ENCODE measurements around the gene FKBP14. TPM values are rescaled to one million over a fixed set of nuclear protein-coding genes. Genes with fewer than 3 reads are reported as not detected.
"Not testable (repeated sequence)": the region's sequence is repeated elsewhere in the genome, so short reads cannot be mapped to it uniquely, and the experiment has no call there.

Gene FKBP14
- polyA plus RNA-seq (2013, experiment 1 of 2), result 6.4 TPM
- polyA plus RNA-seq (2013, experiment 2 of 2), result 9.4 TPM

- H3K9me3 ChIP-seq (ENCODE audit: insufficient read depth, low read depth, low read length), result no peaks in the 10 kb centered on the region
- H3K4me3 ChIP-seq (ENCODE audit: low read length), result peak within 1 kb of the TSS; percentile 78
- H3K9ac ChIP-seq (ENCODE audit: low read depth, low read length), result peak within 1 kb of the TSS; percentile 82
- H3K27me3 ChIP-seq (ENCODE audit: insufficient read depth, low read length), result no peaks in the 10 kb centered on the region
- H3K27ac ChIP-seq (ENCODE audit: low read depth, low read length), result peak within 1 kb of the TSS; percentile 65
- under 1% methylated on average over 35 of the region's 35 CpGs for WGBS
- peaks cover 37% of the 10 kb centered on the region; the same call in 1 of the 2 replicates for H3K4me1 ChIP-seq (ENCODE audit: insufficient read depth, low read length)
- peaks cover 8% of the 10 kb centered on the region for H3K36me3 ChIP-seq (ENCODE audit: insufficient read depth, low read length)
Measured at GRCh38 chr7:30026229-30027064, at the start of gene FKBP14. FKBP14 (minus strand) TSS chr7:30026702; CDS start chr7:30026508, 194 bp downstream.

- Histone ChIP-seq H3K27ac (ENCODE audit: low read depth, low read length) (no peak overlapping the region), H3K9ac (ENCODE audit: low read depth, low read length) (no peak overlapping the region), H3K36me3 (ENCODE audit: insufficient read depth, low read length) (peaks cover 44% of the 10 kb centered on the region), H3K4me3 (ENCODE audit: low read length) (no peak overlapping the region), H3K27me3 (ENCODE audit: insufficient read depth, low read length) (no peaks in the 10 kb centered on the region), H3K4me1 (ENCODE audit: insufficient read depth, low read length) (no peaks in the 10 kb centered on the region), H3K9me3 (ENCODE audit: insufficient read depth, low read depth, low read length) (no peaks in the 10 kb centered on the region)
- WGBS, result 64% methylated on average over 1 of the region's 1 CpG
Measured at GRCh38 chr7:30074422-30075030, 48.0 kb upstream of the FKBP14 start.

- Histone ChIP-seq H3K9me3 (ENCODE audit: insufficient read depth, low read depth, low read length) (no peaks in the 10 kb centered on the region), H3K27me3 (ENCODE audit: insufficient read depth, low read length) (no peaks in the 10 kb centered on the region), H3K4me3 (ENCODE audit: low read length) (no peak overlapping the region), H3K27ac (ENCODE audit: low read depth, low read length) (no peak overlapping the region), H3K9ac (ENCODE audit: low read depth, low read length) (no peak overlapping the region), H3K36me3 (ENCODE audit: insufficient read depth, low read length) (peaks cover 40% of the 10 kb centered on the region), H3K4me1 (ENCODE audit: insufficient read depth, low read length) (no peaks in the 10 kb centered on the region)
- no CpG with 5 or more reads among the region's 1 CpG for WGBS
Measured at GRCh38 chr7:30072735-30073134, 46.2 kb upstream of the FKBP14 start.

GRCh38 chr7:30070052-30070451, 43.5 kb upstream of the FKBP14 start:
- Histone ChIP-seq H3K9ac (ENCODE audit: low read depth, low read length) (no peak overlapping the region; the same call in 1 of the 2 replicates), H3K4me3 (ENCODE audit: low read length) (no peak overlapping the region), H3K36me3 (ENCODE audit: insufficient read depth, low read length) (peaks cover 46% of the 10 kb centered on the region), H3K9me3 (ENCODE audit: insufficient read depth, low read depth, low read length) (no peaks in the 10 kb centered on the region), H3K27ac (ENCODE audit: low read depth, low read length) (no peak overlapping the region), H3K4me1 (ENCODE audit: insufficient read depth, low read length) (no peaks in the 10 kb centered on the region), H3K27me3 (ENCODE audit: insufficient read depth, low read length) (no peaks in the 10 kb centered on the region)
- no CpG with 5 or more reads among the region's 1 CpG for WGBS

- no peaks in the 10 kb centered on the region for H3K27me3 ChIP-seq (ENCODE audit: insufficient read depth, low read length)
- 92% methylated on average over 5 of the region's 5 CpGs for WGBS
- no peaks in the 10 kb centered on the region for H3K9me3 ChIP-seq (ENCODE audit: insufficient read depth, low read depth, low read length)
- no peaks in the 10 kb centered on the region for H3K4me1 ChIP-seq (ENCODE audit: insufficient read depth, low read length)
- no peak overlapping the region for H3K9ac ChIP-seq (ENCODE audit: low read depth, low read length)
- H3K4me3 ChIP-seq (ENCODE audit: low read length), result no peak overlapping the region
- peaks cover 50% of the 10 kb centered on the region for H3K36me3 ChIP-seq (ENCODE audit: insufficient read depth, low read length)
- H3K27ac ChIP-seq (ENCODE audit: low read depth, low read length), result no peak overlapping the region
Measured at GRCh38 chr7:30069096-30069867, 42.8 kb upstream of the FKBP14 start.

GRCh38 chr7:30068117-30068516, 41.6 kb upstream of the FKBP14 start:
- no peaks in the 10 kb centered on the region for H3K4me1 ChIP-seq (ENCODE audit: insufficient read depth, low read length)
- no peak overlapping the region for H3K9ac ChIP-seq (ENCODE audit: low read depth, low read length)
- peaks cover 62% of the 10 kb centered on the region for H3K36me3 ChIP-seq (ENCODE audit: insufficient read depth, low read length)
- no peaks in the 10 kb centered on the region for H3K9me3 ChIP-seq (ENCODE audit: insufficient read depth, low read depth, low read length)
- H3K27me3 ChIP-seq (ENCODE audit: insufficient read depth, low read length), result no peaks in the 10 kb centered on the region
- H3K4me3 ChIP-seq (ENCODE audit: low read length), result no peak overlapping the region
- no peak overlapping the region for H3K27ac ChIP-seq (ENCODE audit: low read depth, low read length)

- Histone ChIP-seq H3K36me3 (ENCODE audit: insufficient read depth, low read length) (peaks cover 68% of the 10 kb centered on the region), H3K27me3 (ENCODE audit: insufficient read depth, low read length) (no peaks in the 10 kb centered on the region), H3K9ac (ENCODE audit: low read depth, low read length) (no peak overlapping the region), H3K4me3 (ENCODE audit: low read length) (no peak overlapping the region), H3K27ac (ENCODE audit: low read depth, low read length) (no peak overlapping the region), H3K9me3 (ENCODE audit: insufficient read depth, low read depth, low read length) (no peaks in the 10 kb centered on the region), H3K4me1 (ENCODE audit: insufficient read depth, low read length) (no peaks in the 10 kb centered on the region)
- WGBS, result 95% methylated on average over 1 of the region's 1 CpG
Measured at GRCh38 chr7:30066687-30067086, 40.2 kb upstream of the FKBP14 start.

GRCh38 chr7:30065746-30066145, 39.2 kb upstream of the FKBP14 start:
- Histone ChIP-seq H3K9ac (ENCODE audit: low read depth, low read length) (no peak overlapping the region), H3K27ac (ENCODE audit: low read depth, low read length) (no peak overlapping the region), H3K9me3 (ENCODE audit: insufficient read depth, low read depth, low read length) (no peaks in the 10 kb centered on the region), H3K36me3 (ENCODE audit: insufficient read depth, low read length) (peaks cover 67% of the 10 kb centered on the region), H3K4me1 (ENCODE audit: insufficient read depth, low read length) (no peaks in the 10 kb centered on the region), H3K4me3 (ENCODE audit: low read length) (no peak overlapping the region), H3K27me3 (ENCODE audit: insufficient read depth, low read length) (no peaks in the 10 kb centered on the region)
- WGBS, result 89% methylated on average over 3 of the region's 3 CpGs

GRCh38 chr7:30062587-30062986, 36.1 kb upstream of the FKBP14 start:
- no peaks in the 10 kb centered on the region for H3K4me1 ChIP-seq (ENCODE audit: insufficient read depth, low read length)
- H3K9me3 ChIP-seq (ENCODE audit: insufficient read depth, low read depth, low read length), result peaks cover 11% of the 10 kb centered on the region; the same call in 1 of the 2 replicates
- no peak overlapping the region for H3K9ac ChIP-seq (ENCODE audit: low read depth, low read length)
- H3K27me3 ChIP-seq (ENCODE audit: insufficient read depth, low read length), result no peaks in the 10 kb centered on the region
- H3K27ac ChIP-seq (ENCODE audit: low read depth, low read length), result no peak overlapping the region
- WGBS, result no CpG with 5 or more reads among the region's 1 CpG
- H3K36me3 ChIP-seq (ENCODE audit: insufficient read depth, low read length), result peaks cover 69% of the 10 kb centered on the region
- no peak overlapping the region for H3K4me3 ChIP-seq (ENCODE audit: low read length)

GRCh38 chr7:30061786-30062185, 35.3 kb upstream of the FKBP14 start:
- Histone ChIP-seq H3K9me3 (ENCODE audit: insufficient read depth, low read depth, low read length) (peaks cover 16% of the 10 kb centered on the region; the same call in 1 of the 2 replicates), H3K36me3 (ENCODE audit: insufficient read depth, low read length) (peaks cover 71% of the 10 kb centered on the region)
- H3K27me3 ChIP-seq (ENCODE audit: insufficient read depth, low read length); H3K9ac ChIP-seq (ENCODE audit: low read depth, low read length); H3K4me1 ChIP-seq (ENCODE audit: insufficient read depth, low read length); H3K4me3 ChIP-seq (ENCODE audit: low read length); H3K27ac ChIP-seq (ENCODE audit: low read depth, low read length): not testable (repeated sequence)
- no CpG with 5 or more reads among the region's 3 CpGs for WGBS

GRCh38 chr7:30057741-30058140, 31.2 kb upstream of the FKBP14 start:
- H3K27ac ChIP-seq (ENCODE audit: low read depth, low read length), result no peak overlapping the region
- H3K9ac ChIP-seq (ENCODE audit: low read depth, low read length), result no peak overlapping the region
- no peaks in the 10 kb centered on the region for H3K27me3 ChIP-seq (ENCODE audit: insufficient read depth, low read length)
- H3K9me3 ChIP-seq (ENCODE audit: insufficient read depth, low read depth, low read length), result peaks cover 16% of the 10 kb centered on the region; the same call in 1 of the 2 replicates
- peaks cover 74% of the 10 kb centered on the region for H3K36me3 ChIP-seq (ENCODE audit: insufficient read depth, low read length)
- H3K4me3 ChIP-seq (ENCODE audit: low read length), result no peak overlapping the region
- no peaks in the 10 kb centered on the region for H3K4me1 ChIP-seq (ENCODE audit: insufficient read depth, low read length)

Measured in HUES64 (cell line).